ENCODE results near the gene SCARF1. TPM values are rescaled to one million over a fixed set of nuclear protein-coding genes. Genes with fewer than 3 reads are reported as not detected.
A peak's percentile ranks its signal among the peaks of the same experiment; 100 is the strongest.

SCARF1 gene
- total RNA-seq, 1 donor, result 4.6 TPM

- H3K27me3 ChIP-seq (ENCODE audit: insufficient read depth, low read length), result no peaks in the 10 kb centered on the region
- no peaks in the 10 kb centered on the region for H3K9me3 ChIP-seq (ENCODE audit: low read depth, low read length)
- H3K4me3 ChIP-seq (ENCODE audit: low read length), result no peak overlapping the region
- peaks cover 14% of the 10 kb centered on the region for H3K4me1 ChIP-seq (ENCODE audit: insufficient read depth, low read length)
Observed at GRCh38 chr17:1639549-1640180, 5.9 kb downstream of the SCARF1 start.

- no peak overlapping the region for H3K4me3 ChIP-seq (ENCODE audit: low read length)
- no peaks in the 10 kb centered on the region for H3K27me3 ChIP-seq (ENCODE audit: insufficient read depth, low read length)
- H3K4me1 ChIP-seq (ENCODE audit: insufficient read depth, low read length), result peaks cover 5% of the 10 kb centered on the region
- H3K9me3 ChIP-seq (ENCODE audit: low read depth, low read length), result no peaks in the 10 kb centered on the region
Observed at GRCh38 chr17:1638624-1639300, 6.8 kb downstream of the SCARF1 start.

GRCh38 chr17:1638171-1638590 lies 7.4 kb downstream of the SCARF1 start:
- Histone ChIP-seq H3K9me3 (ENCODE audit: low read depth, low read length) (no peaks in the 10 kb centered on the region), H3K4me3 (ENCODE audit: low read length) (no peak overlapping the region), H3K27me3 (ENCODE audit: insufficient read depth, low read length) (no peaks in the 10 kb centered on the region), H3K4me1 (ENCODE audit: insufficient read depth, low read length) (no peaks in the 10 kb centered on the region)

GRCh38 chr17:1636732-1637285 lies 8.7 kb downstream of the SCARF1 start:
- Histone ChIP-seq H3K4me3 (ENCODE audit: low read length) (no peak overlapping the region), H3K9me3 (ENCODE audit: low read depth, low read length) (no peaks in the 10 kb centered on the region), H3K4me1 (ENCODE audit: insufficient read depth, low read length) (peaks cover 2% of the 10 kb centered on the region), H3K27me3 (ENCODE audit: insufficient read depth, low read length) (no peaks in the 10 kb centered on the region)

GRCh38 chr17:1635675-1636465 lies 9.7 kb downstream of the SCARF1 start:
- H3K4me3 ChIP-seq (ENCODE audit: low read length), result no peak overlapping the region
- no peaks in the 10 kb centered on the region for H3K9me3 ChIP-seq (ENCODE audit: low read depth, low read length)
- peaks cover 11% of the 10 kb centered on the region for H3K4me1 ChIP-seq (ENCODE audit: insufficient read depth, low read length)
- H3K27me3 ChIP-seq (ENCODE audit: insufficient read depth, low read length), result no peaks in the 10 kb centered on the region

- H3K4me3 ChIP-seq (ENCODE audit: low read length), result no peak overlapping the region
- no peaks in the 10 kb centered on the region for H3K9me3 ChIP-seq (ENCODE audit: low read depth, low read length)
- no peaks in the 10 kb centered on the region for H3K27me3 ChIP-seq (ENCODE audit: insufficient read depth, low read length)
- peaks cover 19% of the 10 kb centered on the region for H3K4me1 ChIP-seq (ENCODE audit: insufficient read depth, low read length)
Observed at GRCh38 chr17:1634841-1635650, 10.5 kb downstream of the SCARF1 start.

GRCh38 chr17:1630662-1631061 lies 14.9 kb downstream of the SCARF1 start:
- H3K4me3 ChIP-seq (ENCODE audit: low read length), result no peak overlapping the region
- no peaks in the 10 kb centered on the region for H3K27me3 ChIP-seq (ENCODE audit: insufficient read depth, low read length)
- H3K9me3 ChIP-seq (ENCODE audit: low read depth, low read length), result no peaks in the 10 kb centered on the region
- peaks cover 44% of the 10 kb centered on the region for H3K4me1 ChIP-seq (ENCODE audit: insufficient read depth, low read length)

GRCh38 chr17:1629504-1630310 lies 15.8 kb downstream of the SCARF1 start:
- peak overlapping the region; percentile 91 for H3K4me3 ChIP-seq (ENCODE audit: low read length)
- H3K9me3 ChIP-seq (ENCODE audit: low read depth, low read length), result no peaks in the 10 kb centered on the region
- H3K27me3 ChIP-seq (ENCODE audit: insufficient read depth, low read length), result no peaks in the 10 kb centered on the region
- peaks cover 54% of the 10 kb centered on the region for H3K4me1 ChIP-seq (ENCODE audit: insufficient read depth, low read length)

- Histone ChIP-seq H3K27me3 (ENCODE audit: insufficient read depth, low read length) (no peaks in the 10 kb centered on the region), H3K4me1 (ENCODE audit: insufficient read depth, low read length) (peaks cover 57% of the 10 kb centered on the region), H3K4me3 (ENCODE audit: low read length) (peak overlapping the region; percentile 91), H3K9me3 (ENCODE audit: low read depth, low read length) (no peaks in the 10 kb centered on the region)
Observed at GRCh38 chr17:1628856-1629503, 16.6 kb downstream of the SCARF1 start.

GRCh38 chr17:1627982-1628855 lies 17.3 kb downstream of the SCARF1 start, which contains the start of gene SLC43A2:
Gene SLC43A2 (minus strand): TSS chr17:1628834. CDS start chr17:1627874, 960 bp downstream.
- peak within 1 kb of the TSS; percentile 91 for H3K4me3 ChIP-seq (ENCODE audit: low read length)
- no peaks in the 10 kb centered on the region for H3K27me3 ChIP-seq (ENCODE audit: insufficient read depth, low read length)
- no peaks in the 10 kb centered on the region for H3K9me3 ChIP-seq (ENCODE audit: low read depth, low read length)
- peaks cover 57% of the 10 kb centered on the region for H3K4me1 ChIP-seq (ENCODE audit: insufficient read depth, low read length)

- Histone ChIP-seq H3K4me1 (ENCODE audit: insufficient read depth, low read length) (peaks cover 57% of the 10 kb centered on the region), H3K4me3 (ENCODE audit: low read length) (peak overlapping the region; percentile 91), H3K9me3 (ENCODE audit: low read depth, low read length) (no peaks in the 10 kb centered on the region), H3K27me3 (ENCODE audit: insufficient read depth, low read length) (no peaks in the 10 kb centered on the region)
Observed at GRCh38 chr17:1627182-1627981, 18.1 kb downstream of the SCARF1 start.

- Histone ChIP-seq H3K27me3 (ENCODE audit: insufficient read depth, low read length) (no peaks in the 10 kb centered on the region), H3K4me1 (ENCODE audit: insufficient read depth, low read length) (peaks cover 50% of the 10 kb centered on the region), H3K9me3 (ENCODE audit: low read depth, low read length) (no peaks in the 10 kb centered on the region), H3K4me3 (ENCODE audit: low read length) (peak overlapping the region; percentile 91)
Observed at GRCh38 chr17:1626333-1626732, 19.2 kb downstream of the SCARF1 start.
